ENCODE data around the gene TRAFD1.
"Not testable (repeated sequence)": the region's sequence is repeated elsewhere in the genome, so short reads cannot be mapped to it uniquely, and the experiment has no call there.

GRCh38 chr12:112158461-112159145 is 33.2 kb downstream of the TRAFD1 start:
- TF ChIP-seq CTCF (IDR thresholded peaks at IDR 0.05; ENCODE audit: poor library complexity, severe bottlenecking); POLR2AphosphoS5 (IDR thresholded peaks at IDR 0.05); TAF1 (IDR thresholded peaks at IDR 0.05; ENCODE audit: low read depth); SMC3 (conservative IDR thresholded peaks at IDR 0.05; ENCODE audit: poor library complexity); EP300 (conservative IDR thresholded peaks at IDR 0.05; ENCODE audit: poor library complexity, severe bottlenecking); EZH2 (IDR thresholded peaks at IDR 0.05; ENCODE audit: borderline replicate concordance, insufficient read depth, low read length, poor library complexity, severe bottlenecking): not testable (repeated sequence)
- TF ChIP-seq, protein P1, sequence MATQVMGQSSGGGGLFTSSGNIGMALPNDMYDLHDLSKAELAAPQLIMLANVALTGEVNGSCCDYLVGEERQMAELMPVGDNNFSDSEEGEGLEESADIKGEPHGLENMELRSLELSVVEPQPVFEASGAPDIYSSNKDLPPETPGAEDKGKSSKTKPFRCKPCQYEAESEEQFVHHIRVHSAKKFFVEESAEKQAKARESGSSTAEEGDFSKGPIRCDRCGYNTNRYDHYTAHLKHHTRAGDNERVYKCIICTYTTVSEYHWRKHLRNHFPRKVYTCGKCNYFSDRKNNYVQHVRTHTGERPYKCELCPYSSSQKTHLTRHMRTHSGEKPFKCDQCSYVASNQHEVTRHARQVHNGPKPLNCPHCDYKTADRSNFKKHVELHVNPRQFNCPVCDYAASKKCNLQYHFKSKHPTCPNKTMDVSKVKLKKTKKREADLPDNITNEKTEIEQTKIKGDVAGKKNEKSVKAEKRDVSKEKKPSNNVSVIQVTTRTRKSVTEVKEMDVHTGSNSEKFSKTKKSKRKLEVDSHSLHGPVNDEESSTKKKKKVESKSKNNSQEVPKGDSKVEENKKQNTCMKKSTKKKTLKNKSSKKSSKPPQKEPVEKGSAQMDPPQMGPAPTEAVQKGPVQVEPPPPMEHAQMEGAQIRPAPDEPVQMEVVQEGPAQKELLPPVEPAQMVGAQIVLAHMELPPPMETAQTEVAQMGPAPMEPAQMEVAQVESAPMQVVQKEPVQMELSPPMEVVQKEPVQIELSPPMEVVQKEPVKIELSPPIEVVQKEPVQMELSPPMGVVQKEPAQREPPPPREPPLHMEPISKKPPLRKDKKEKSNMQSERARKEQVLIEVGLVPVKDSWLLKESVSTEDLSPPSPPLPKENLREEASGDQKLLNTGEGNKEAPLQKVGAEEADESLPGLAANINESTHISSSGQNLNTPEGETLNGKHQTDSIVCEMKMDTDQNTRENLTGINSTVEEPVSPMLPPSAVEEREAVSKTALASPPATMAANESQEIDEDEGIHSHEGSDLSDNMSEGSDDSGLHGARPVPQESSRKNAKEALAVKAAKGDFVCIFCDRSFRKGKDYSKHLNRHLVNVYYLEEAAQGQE (IDR thresholded peaks at IDR 0.05; ENCODE audit: borderline replicate concordance), result not testable (repeated sequence)
